ENCODE results near the gene CDYL2.
"Not testable (repeated sequence)": the region's sequence is repeated elsewhere in the genome, so short reads cannot be mapped to it uniquely, and the experiment has no call there.

The CDYL2 gene

GRCh38 chr16:80815278-80815677 lies 10.9 kb upstream of the CDYL2 start:
- not testable (repeated sequence) for H3K4me3 ChIP-seq (ENCODE audit: low read length); DNase-seq (ENCODE audit: low read depth, low spot score)

- no peak overlapping the region for H3K4me3 ChIP-seq (ENCODE audit: low read length)
These were observed 8.2 kb upstream of the CDYL2 start for GRCh38 chr16:80812593-80812992.

GRCh38 chr16:80809366-80809765 lies 5.0 kb upstream of the CDYL2 start:
- no peak for DNase-seq (ENCODE audit: low read depth, low spot score)
- no peak overlapping the region for H3K4me3 ChIP-seq (ENCODE audit: low read length)

More at GRCh38 chr16:80812593-80812992, 8.2 kb upstream of the CDYL2 start:
- DNase-seq (ENCODE audit: low read depth, low spot score), result no peak

GRCh38 chr16:80807906-80808305 lies 3.5 kb upstream of the CDYL2 start:
- no peak overlapping the region for H3K4me3 ChIP-seq (ENCODE audit: low read length)
- no peak for DNase-seq (ENCODE audit: low read depth, low spot score)

- DNase-seq (ENCODE audit: low read depth, low spot score), result no peak
- no peak overlapping the region for H3K4me3 ChIP-seq (ENCODE audit: low read length)
These were observed 2.5 kb upstream of the CDYL2 start for GRCh38 chr16:80806927-80807340.

- no peak for DNase-seq (ENCODE audit: low read depth, low spot score)
- H3K4me3 ChIP-seq (ENCODE audit: low read length), result no peak overlapping the region
These were observed 1.9 kb upstream of the CDYL2 start for GRCh38 chr16:80806289-80806688.

GRCh38 chr16:80804056-80804525 lies 307 bp downstream of the CDYL2 start:
- DNase-seq (ENCODE audit: low read depth, low spot score), result peak; percentile 19
- H3K4me3 ChIP-seq (ENCODE audit: low read length), result peak overlapping the region; percentile 47

GRCh38 chr16:80803339-80804055 lies 901 bp downstream of the CDYL2 start:
- DNase-seq (ENCODE audit: low read depth, low spot score), result no peak
- peak overlapping the region; percentile 29 for H3K4me3 ChIP-seq (ENCODE audit: low read length)

- no peak for DNase-seq (ENCODE audit: low read depth, low spot score)
- H3K4me3 ChIP-seq (ENCODE audit: low read length), result no peak overlapping the region
These were observed 1.5 kb downstream of the CDYL2 start for GRCh38 chr16:80802902-80803301.

- H3K4me3 ChIP-seq (ENCODE audit: low read length), result no peak overlapping the region
- no peak for DNase-seq (ENCODE audit: low read depth, low spot score)
These were observed 2.3 kb downstream of the CDYL2 start for GRCh38 chr16:80802138-80802537.

- DNase-seq (ENCODE audit: low read depth, low spot score), result no peak
- no peak overlapping the region for H3K4me3 ChIP-seq (ENCODE audit: low read length)
These were observed 10.3 kb downstream of the CDYL2 start for GRCh38 chr16:80794071-80794470.

- no peak overlapping the region for H3K4me3 ChIP-seq (ENCODE audit: low read length)
- DNase-seq (ENCODE audit: low read depth, low spot score), result no peak
These were observed 12.4 kb downstream of the CDYL2 start for GRCh38 chr16:80792031-80792430.

GRCh38 chr16:80791411-80791810 lies 13.0 kb downstream of the CDYL2 start:
- no peak overlapping the region for H3K4me3 ChIP-seq (ENCODE audit: low read length)
- no peak for DNase-seq (ENCODE audit: low read depth, low spot score)

GRCh38 chr16:80790751-80791150 lies 13.6 kb downstream of the CDYL2 start:
- no peak for DNase-seq (ENCODE audit: low read depth, low spot score)
- H3K4me3 ChIP-seq (ENCODE audit: low read length), result no peak overlapping the region

GRCh38 chr16:80788027-80788426 lies 16.4 kb downstream of the CDYL2 start:
- H3K4me3 ChIP-seq (ENCODE audit: low read length), result no peak overlapping the region
- DNase-seq (ENCODE audit: low read depth, low spot score), result no peak

GRCh38 chr16:80786561-80786960 lies 17.8 kb downstream of the CDYL2 start:
- DNase-seq (ENCODE audit: low read depth, low spot score); H3K4me3 ChIP-seq (ENCODE audit: low read length): not testable (repeated sequence)

- no peak for DNase-seq (ENCODE audit: low read depth, low spot score)
- no peak overlapping the region for H3K4me3 ChIP-seq (ENCODE audit: low read length)
These were observed 19.4 kb downstream of the CDYL2 start for GRCh38 chr16:80784951-80785350.

GRCh38 chr16:80778703-80779102 lies 25.7 kb downstream of the CDYL2 start:
- DNase-seq (ENCODE audit: low read depth, low spot score), result no peak
- no peak overlapping the region for H3K4me3 ChIP-seq (ENCODE audit: low read length)

- DNase-seq (ENCODE audit: low read depth, low spot score), result no peak
- H3K4me3 ChIP-seq (ENCODE audit: low read length), result no peak overlapping the region
These were observed 27.5 kb downstream of the CDYL2 start for GRCh38 chr16:80776856-80777255.

- no peak for DNase-seq (ENCODE audit: low read depth, low spot score)
- H3K4me3 ChIP-seq (ENCODE audit: low read length), result no peak overlapping the region
These were observed 28.9 kb downstream of the CDYL2 start for GRCh38 chr16:80775450-80775849.

- H3K4me3 ChIP-seq (ENCODE audit: low read length), result no peak overlapping the region
- no peak for DNase-seq (ENCODE audit: low read depth, low spot score)
These were observed 37.6 kb downstream of the CDYL2 start for GRCh38 chr16:80766798-80767197.
